Midbrain (tissue), 1 donor: ENCODE results near the gene SUSD4.
A peak's percentile ranks its signal among the peaks of the same experiment; 100 is the strongest.

ENCODE experiments used
- DNase-seq: peaks from one replicate; lab custom pipeline; 2025; lab: John Stamatoyannopoulos, UW

SUSD4 gene

DNA sequence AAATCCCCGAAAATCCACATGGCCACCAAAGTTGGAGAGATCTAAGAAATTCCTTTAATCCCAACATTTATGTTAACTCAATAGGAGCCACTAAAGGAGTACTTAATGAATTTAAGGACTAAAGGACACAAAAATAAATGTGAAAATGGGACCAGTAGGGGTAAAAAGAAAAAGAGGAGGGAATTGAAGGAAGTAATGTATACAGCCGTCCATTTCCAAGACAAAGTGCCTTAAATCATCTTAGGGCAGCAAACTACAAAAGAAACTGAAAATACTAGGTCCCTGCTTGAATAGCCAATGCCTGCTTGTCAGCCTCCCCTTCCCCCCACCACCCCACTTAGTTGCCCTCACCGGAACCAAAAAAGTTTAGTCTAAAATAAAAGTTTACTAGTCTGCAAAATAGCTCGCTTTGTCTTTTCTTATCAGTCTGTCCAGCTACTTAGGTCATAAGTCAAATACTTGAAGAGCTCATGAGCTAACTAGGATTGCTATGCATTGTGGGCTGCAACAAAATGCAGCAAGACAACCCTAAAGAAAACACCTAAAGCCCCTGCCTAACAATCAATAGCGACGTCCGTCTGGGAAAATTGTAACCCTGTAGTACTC is 154.6 kb downstream of the SUSD4 start:
- DNase-seq = no peak

GRCh38 chr1:223208164-223209076 is 155.6 kb downstream of the SUSD4 start:
- no peak for DNase-seq

- no peak for DNase-seq
Observed at GRCh38 chr1:223207293-223208066, 156.5 kb downstream of the SUSD4 start.

DNA sequence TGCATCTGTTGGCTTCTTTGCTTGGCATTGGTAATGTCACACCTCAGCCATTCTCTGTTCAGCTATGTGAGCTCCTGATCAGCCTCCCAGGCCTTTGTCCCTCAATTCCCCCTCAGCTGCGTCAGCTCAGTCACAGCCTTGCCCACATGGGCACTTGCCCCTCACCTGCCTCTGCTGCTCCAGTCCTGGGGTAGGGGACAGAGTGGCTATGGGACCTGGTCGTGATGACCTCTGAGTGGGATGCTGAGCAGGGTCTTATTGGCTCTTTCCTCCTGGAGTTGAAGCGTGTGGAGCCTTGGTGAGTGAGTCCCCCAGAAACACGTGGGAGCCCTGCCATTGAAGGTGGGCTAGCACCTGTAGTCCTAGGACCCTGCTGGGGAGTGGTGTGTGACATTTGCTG is 159.6 kb downstream of the SUSD4 start:
- no peak for DNase-seq

DNA sequence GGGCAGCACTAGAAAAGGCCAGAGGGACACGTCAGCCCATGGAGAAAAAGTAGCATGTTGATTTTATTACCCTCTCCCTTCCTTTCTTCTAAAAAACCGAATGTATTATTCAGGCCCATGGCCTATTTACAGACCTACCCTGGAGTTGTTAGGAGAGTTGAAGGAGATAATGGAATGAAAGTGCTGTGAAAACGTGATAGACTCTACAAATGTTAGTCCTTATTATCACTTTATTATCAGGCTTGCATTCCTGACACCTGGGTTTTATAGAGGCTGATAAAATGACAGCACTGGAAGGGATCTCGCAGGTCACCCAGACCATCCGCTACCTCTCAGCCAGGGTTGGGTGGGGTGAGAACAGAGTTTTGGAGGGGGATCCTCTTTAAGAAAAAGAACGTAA is 160.3 kb downstream of the SUSD4 start:
- no peak for DNase-seq

- DNase-seq = no peak
Observed at GRCh38 chr1:223203034-223203408, 161.0 kb downstream of the SUSD4 start.

GRCh38 chr1:223202376-223203033 is 161.5 kb downstream of the SUSD4 start:
- no peak for DNase-seq

DNA sequence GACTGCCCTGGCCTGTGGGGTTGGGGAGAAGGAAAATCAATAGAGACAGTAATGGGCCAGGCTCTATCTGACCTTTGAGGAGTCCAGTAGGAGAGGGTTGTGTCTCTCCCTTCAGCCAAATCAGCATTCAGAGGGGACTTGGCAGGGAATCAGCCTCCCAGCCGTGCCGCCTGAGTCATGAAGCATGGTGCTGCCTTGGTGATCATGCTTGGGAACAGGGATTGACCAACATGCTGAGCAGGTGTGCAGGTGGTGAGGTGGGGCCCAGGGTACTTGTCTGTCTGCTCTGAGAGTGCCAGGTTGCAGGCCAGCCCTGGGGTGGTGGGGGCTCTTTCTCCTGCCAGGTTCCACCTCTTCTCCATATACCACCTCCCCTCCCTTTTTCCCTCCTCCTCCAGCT is 162.0 kb downstream of the SUSD4 start:
- no peak for DNase-seq

DNA sequence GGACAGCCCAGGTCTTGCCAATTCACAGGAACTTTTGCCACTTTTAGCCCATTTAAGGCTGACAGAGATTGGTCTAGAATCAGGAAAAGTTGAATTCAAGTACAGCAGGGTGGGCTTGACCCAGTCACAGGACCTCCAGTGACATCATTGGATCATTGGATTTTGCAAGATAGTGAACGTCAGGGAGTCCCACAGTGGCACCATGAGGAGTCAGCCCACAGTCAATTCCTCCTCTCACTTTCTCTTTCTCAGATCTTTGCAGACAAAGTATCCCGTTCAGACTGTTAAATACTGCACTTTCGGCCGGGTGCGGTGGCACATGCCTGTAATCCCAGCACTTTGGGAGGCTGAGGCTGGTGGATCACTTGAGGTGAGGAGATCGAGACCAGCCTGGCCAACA is 163.1 kb downstream of the SUSD4 start:
- no peak for DNase-seq

- no peak for DNase-seq
Observed at GRCh38 chr1:223199094-223199647, 164.8 kb downstream of the SUSD4 start.

- no peak for DNase-seq
Observed at GRCh38 chr1:223198628-223198965, 165.4 kb downstream of the SUSD4 start.

GRCh38 chr1:223197923-223198627 is 165.9 kb downstream of the SUSD4 start:
- DNase-seq = no peak

- no peak for DNase-seq
Observed at GRCh38 chr1:223189903-223190724, 173.9 kb downstream of the SUSD4 start.

DNA sequence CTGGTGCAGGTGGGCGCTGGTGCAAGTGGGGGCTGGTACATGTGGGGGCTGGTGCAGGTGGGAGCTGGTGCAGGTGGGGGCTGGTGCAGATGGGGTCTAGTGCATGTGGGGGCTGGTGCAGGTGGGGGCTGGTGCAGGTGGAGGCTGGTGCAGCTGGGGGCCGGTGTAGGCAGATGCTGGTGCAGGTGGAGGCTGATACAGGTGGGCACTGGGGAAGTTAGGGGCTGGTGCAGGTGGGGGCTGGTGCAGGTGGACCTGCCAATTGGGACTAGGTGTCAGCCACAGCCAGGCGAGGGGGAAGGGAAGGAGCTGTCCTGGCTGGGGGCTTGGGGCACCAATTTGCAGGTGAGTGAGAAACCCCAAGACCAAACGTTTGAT is 174.5 kb downstream of the SUSD4 start:
- DNase-seq = no peak

DNA sequence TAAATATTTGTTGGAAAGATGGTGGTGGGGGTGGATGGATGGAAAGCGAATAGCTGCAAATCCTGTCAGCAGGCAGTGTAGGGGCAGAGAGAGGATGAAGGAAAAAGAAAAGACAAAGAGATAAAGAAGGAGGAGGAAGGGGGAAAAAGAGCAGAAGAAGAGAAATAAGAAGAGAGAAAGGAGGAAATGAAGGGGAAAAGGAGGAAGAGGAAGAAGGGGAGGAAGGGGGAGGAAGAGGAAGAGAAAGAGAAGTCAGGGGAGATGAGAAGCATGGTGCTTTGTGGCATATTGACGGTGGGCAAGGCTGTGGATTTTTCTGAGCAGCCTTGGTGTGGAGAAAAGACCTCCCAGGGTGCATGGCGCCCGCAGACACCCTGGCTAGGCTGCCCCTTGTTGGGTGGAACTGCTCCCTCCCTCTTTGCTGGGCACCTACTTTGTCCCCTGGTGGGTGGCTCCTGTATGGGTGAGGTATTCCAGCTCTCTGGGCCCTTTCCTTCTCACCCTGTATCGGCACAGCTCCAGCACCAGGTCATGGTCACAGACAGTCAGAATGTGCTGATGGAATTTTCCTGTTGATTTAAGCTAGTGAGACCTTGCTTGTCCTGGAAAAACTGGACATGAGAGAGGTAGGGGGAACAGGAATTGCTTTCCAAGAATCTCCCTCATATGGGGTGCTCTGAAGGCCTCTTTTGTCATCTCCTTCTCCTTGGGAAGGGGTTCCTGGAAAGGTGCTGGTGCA is 175.2 kb downstream of the SUSD4 start:
- no peak for DNase-seq

DNA sequence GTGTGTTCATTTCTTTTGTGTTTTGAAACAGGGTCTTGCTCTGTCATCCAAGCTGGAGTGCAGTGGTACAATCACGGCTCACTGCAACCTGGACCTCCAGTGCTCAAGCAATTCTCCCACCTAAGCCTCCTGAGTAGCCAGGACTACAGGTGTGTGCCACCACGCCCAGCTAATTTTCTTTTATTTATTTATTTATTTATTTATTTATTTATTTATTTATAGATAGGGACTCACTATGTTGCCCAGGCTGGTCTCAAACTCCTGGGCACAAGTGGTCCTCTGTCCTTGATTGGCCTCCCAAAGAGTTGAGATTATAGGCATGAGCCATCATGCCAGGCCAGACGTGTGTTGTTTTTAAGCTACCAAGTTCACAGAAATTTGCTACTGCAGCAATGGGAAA is 177.2 kb downstream of the SUSD4 start:
- no peak for DNase-seq

GRCh38 chr1:223183268-223183862 is 180.6 kb downstream of the SUSD4 start:
- no peak for DNase-seq

- DNase-seq = peak; percentile 48
Observed at GRCh38 chr1:223180731-223181321, 183.2 kb downstream of the SUSD4 start.

GRCh38 chr1:223179786-223180185 is 184.2 kb downstream of the SUSD4 start:
- DNase-seq = no peak
